Measurements from ENCODE around the gene TMEM129.
A peak's percentile ranks its signal among the peaks of the same experiment; 100 is the strongest.
"Not testable (repeated sequence)": the region's sequence is repeated elsewhere in the genome, so short reads cannot be mapped to it uniquely, and the experiment has no call there.

The TMEM129 gene

DNA sequence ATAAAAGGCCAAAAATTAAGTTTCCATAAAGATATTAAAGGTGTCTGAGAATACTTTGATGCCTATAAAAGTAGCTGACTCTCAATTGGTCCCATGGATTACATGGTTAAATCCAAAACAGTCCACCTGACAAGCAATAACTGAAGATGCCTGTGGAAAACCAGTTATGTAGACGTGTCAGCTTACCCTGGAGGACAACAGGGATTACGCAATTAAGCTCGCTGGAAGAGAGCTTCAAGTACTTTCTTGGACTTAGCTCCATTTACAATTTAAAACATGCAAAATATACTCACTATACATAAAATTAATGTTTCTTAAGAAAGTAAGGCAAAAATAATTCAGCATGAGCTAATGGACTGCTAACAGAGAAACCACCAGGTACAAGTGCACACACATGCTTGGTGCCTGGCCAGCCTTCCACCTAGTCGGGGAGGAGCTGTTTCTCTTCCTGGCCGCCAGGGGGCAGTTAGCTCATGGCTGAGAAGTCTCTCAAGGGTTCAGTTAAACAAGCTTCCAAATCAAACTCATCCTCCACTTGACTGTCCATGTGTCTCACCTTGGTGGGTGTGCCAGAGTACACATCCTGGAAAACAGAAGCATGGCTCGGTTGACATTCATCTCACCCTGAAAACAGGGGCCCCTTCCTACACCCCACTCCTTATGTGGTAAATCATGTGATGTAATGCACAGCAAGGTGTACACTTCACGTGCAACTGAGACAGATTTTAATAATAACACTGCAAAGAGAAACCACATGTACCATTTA lies 27.8 kb downstream of the TMEM129 start:
- DNase-seq (ENCODE audit: low read depth): peak; percentile 39

DNA sequence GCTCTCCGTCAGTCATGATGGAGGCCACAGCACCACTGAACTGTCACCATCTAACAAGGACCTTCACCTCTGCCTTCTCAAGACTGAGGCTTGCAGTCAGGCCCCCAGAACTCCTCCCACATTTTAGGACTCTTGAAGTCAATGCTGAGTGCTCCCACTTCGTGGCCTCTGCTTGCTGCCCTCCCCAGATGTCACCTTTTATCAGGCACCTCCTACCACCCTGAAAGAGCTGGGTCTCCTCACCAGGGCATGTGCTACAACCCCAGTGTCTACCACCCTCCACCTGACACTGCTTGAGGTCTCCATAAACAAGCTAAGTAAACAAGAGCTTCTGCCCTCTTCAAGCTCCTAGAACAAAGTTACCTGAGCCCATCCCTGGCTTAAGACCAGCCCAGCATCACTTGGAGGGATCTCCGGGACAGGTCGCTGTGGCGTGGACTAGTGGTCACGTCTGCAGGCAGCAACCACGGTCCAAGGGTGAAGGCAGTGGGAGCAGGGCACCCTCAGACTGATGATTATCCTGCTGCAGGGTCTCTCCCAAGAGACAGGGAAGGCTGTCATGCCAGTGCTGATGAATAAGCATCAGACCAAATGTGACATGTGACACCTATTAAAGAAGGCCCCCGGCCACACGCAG lies 29.3 kb downstream of the TMEM129 start:
- DNase-seq (ENCODE audit: low read depth): no peak

DNA sequence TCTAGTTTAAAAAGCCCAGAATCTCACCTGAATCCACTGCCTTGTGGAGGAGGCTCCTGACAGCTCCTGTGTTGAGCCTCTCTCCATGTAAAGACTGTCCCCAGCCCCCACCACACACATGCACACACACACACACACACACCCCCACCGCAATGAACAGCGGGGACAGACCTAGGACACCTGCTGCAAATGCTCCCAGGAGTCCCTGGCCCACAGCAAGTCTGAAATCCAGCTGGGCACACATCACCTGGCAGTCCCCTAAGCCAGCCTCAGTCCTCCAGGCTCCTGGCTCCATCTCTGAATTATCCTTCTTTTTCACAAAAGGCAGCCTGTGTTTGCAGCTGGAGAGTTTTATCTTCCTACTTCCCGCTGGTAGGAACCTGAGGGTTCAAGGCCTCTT lies 30.4 kb downstream of the TMEM129 start:
- DNase-seq (ENCODE audit: low read depth): no peak

DNA sequence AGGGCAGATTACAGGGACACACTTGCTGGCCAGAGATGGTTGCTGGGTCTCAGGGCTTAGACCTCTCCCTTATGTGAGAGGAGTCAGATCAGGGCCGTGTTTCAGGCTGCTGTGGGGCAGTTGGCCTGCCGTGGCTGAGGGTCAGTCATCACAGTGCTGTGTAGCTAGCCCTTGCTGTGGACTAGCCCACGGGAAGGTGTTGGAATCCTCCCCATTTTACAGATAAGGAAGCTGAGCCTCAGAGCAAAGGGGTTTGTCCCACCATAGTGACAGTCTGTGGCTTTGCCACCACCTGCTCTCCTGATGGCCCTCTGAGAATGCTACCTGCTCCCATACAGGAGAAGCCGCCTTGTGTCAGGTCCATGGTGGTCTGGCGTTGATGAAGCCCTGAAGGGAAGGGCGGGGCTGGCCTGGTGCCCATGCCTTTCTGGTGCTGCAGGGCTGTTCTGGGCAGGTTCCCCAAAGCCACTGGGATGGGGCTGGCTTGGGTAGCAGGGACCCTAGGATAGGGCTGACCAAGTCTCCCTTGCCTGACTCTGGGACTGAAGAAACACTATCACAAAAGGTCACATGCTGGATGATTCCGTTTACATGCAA lies 34.6 kb downstream of the TMEM129 start:
- no peak for DNase-seq (ENCODE audit: low read depth)

DNA sequence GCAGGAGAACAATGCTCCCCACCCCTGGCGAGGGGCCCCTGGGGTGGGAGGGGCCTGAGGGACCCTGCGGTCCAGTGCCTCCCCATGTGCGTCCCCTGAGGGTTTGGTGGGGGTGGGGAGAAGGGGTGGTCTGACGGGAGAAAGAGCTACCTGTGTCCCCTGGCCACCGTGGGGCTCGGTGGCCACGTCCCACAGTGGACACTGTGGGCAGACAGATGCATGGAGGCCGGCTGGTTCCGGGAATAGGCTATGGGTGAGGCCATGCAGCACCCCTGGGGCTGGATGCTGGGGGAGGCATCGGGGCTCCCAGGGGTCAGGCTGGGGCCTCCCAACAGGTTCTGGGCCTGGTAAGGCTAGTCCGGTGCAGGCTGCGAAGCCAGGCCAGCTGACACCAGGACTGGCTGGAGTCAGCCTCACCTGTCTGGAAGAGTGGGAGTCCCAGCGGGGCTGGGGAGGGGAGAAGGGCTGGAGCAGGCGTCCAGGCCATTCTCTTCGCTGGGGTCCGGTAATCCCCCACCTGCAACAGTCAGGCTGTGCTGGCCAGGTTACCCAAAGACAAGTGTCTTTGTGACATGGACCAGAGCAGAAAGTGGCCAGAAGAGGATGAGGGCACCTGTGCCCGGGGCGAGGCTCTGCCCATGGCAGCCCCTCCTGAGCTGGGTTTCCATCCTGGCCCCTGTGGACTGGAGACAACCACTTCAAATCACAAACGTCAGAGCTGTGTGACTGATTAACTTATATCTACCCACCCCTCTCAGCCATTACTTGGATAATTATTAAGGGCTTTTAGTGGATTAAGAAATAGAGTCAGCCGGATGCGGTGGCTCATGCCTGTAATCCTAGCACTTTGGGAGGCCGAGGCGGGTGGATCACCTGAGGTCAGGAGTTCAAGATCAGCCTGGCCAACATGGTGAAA lies 35.6 kb downstream of the TMEM129 start:
- no peak for DNase-seq (ENCODE audit: low read depth)

DNA sequence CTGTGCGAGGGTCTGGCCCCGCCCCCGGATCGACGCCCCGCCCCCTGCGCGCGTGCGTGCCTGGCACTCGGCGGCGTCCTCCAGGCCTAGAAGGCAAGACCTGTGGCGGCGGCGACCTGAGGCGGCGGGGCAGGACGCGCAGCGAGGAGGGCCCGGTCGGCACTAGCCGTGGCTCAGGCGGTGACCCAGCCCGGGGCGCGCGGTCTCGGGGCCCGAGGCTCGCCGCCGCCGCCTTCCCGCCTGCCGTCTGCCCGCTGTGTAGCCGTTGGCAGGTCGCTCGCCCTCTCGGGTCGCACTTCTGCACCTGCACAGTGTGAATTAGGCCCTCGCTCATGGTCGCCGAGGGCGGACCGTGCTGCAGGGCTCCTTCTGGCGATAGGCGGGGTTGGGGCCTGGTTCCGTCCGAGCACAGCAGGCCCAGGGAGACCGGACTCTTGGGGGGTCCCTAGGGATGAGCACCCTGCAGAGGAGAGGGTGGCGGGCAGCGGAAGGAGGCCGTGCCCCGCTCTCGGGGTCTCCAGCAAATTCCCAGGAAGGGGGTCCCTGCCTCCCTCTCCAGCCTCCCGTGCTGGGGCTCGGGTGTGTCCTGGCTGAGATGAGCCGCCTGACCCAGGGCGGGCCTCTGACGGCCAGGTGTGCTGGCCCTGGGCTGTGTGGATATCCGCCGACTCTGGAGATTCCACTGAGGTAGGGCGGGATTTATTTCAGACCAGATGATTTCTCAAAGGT lies 36.5 kb downstream of the TMEM129 start:
- DNase-seq (ENCODE audit: low read depth): peak; percentile 96

DNA sequence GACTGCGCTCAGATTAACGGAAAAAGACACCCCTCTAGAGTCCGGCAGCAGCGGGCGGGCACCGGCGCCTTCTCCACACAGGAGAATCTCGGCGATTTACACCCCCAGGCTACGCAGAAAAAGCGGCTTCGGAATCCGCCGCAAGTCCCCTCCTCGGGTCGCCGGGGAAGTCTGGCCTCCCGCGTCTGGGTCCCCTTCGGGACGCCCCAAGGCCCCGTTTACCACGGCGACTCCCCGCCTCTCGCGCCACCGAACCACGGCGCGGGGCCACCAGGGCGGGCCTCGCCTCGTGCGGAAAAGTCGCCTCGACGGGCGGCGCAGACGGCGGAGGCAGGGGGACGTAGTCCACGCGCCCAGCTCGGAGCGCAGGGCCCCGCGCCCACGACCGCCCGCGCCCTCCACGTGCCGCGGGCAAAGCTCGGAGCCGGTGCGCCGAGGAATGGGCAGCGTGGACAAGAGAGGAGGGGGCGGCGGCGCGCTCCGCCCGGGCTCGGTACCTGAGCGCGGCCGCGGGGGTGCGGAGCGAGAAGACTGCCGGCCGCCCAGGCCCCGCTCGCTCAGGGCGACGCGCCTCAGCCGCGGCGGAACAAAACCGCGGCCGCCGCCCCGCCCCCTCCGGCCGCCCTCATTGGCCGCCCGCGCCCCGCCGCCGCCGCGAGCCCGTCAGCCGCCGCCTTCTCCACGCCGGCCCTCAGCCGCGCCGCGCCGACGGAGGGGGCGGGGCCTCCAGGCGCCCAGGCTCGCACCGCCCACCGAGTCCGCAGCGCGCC lies 37.2 kb downstream of the TMEM129 start, which contains the start of gene FAM53A:
FAM53A (minus strand) TSS at position 578 of the 770 bp plus-strand sequence. CDS start 15,572 bp downstream, outside the sequence.
- DNase-seq (ENCODE audit: low read depth): no peak

DNA sequence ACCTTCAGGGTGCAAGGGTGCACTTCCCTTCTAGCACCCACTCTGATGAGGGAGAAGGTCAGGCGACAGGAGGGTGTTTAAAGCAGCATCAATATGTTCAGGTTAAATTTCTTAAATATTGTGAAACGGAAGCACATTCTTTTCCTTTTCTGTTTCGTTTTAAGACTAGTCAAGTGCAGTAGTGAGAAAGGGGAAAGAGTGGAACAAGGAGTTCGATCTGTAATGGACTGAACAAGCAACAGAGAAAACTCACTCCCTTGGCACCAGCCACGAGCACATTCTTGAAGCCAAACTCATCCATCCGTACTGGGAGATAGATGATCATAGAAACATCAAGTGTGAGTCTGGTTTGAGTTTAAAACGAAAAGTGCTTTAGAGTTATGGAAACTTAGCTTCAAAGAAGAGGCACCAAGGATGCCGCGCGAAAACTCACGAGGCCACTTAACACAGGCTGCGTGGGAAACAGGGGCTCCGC lies 37.8 kb downstream of the TMEM129 start:
- no peak for DNase-seq (ENCODE audit: low read depth)

DNA sequence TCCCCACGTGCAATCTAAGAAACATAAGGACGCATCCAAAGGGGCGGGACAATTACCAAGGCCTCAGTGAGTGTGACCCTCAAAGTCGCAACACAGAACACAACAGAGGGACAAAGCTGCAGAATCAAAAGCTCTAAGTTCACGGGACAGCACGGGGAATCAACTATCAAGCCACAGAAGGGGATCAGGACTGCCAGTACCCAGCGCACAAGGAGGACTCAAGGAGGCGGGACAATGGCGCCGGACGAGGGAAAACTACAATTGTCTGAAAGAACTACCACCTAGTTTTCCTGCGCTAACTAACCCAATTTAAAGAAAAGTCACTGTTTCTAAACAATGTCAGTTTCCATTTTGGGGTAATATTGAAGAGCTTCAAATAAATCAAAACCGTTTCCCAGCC lies 38.3 kb downstream of the TMEM129 start:
- DNase-seq (ENCODE audit: low read depth): no peak

DNA sequence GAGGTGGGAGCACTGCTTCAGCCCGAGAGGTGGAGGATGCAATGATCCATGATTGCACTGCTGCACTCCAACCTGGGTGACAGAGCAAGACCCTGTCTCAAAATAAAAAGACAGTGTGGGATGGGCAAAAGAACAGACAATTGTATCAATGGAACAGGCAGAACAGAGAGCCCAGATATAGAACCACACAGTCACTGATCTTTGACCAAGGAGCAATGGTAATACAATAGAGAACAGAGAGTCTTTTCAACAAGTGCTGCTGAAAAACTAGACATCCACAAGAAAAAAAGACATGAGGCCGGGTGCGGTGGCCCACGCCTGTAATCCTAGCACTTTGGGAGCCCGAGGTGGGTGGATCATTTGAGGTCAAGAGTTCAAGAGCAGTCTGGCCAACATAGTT lies 42.9 kb downstream of the TMEM129 start:
- no peak for DNase-seq (ENCODE audit: low read depth)

DNA sequence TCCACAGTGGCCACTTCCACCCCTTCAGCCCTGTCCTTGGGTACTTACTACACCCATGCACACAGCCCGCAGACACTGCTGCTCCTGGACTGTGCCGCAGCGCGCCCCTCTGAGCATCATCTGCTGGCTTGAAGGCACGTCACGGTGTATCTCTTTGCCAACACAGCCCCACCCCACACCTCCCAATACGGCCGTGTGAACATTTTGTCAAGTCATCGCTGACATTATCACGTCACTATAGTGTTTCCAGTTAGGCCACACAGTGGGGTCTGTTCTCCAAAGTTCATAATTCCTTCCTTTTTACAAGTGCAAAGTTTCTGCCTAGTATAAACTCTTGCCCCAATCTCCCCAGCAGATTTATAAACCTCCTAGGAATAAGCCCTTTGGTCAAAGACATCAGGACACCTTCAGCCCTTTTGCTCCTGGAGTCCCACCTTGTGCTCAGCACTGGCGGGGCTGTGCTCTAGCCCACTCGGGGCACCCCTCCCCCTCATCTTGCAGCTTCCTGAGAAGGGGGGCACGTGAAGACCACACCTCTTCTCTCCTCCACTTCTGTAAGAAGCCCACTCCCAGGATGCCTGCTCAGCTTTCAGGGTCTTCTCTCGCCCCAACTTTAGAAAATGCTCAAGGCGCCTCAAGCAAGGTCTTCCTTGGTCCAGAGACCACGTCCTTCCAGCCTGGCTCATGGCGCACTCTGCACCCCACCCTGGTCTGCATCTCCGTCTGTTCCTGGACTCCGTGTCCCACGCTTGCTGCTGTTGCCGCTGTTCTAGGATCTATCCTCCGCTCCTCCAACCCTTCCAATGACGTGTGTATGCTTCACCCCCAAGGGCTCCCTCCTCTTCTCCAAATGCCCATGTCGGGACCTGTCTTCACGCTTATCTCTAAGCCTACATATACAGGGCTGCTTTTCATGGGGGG lies 44.3 kb downstream of the TMEM129 start:
- no peak for DNase-seq (ENCODE audit: low read depth)

DNA sequence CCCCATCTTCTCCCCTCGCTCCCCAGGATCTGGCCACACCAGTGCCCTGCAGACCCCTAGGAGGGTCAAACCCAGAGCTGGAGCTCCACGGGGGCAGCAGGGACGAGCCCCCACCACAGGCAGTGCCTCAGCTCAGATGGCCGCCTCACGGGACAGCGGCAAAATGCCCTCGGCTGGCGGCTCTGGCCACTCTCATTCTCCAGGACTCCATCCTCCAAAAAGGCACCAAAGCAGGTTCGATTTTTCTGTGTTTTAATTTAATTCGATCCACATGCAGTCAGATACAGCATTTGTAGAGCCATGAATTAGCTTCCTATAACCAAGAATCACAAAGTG lies 45.4 kb downstream of the TMEM129 start:
- DNase-seq (ENCODE audit: low read depth): no peak

DNA sequence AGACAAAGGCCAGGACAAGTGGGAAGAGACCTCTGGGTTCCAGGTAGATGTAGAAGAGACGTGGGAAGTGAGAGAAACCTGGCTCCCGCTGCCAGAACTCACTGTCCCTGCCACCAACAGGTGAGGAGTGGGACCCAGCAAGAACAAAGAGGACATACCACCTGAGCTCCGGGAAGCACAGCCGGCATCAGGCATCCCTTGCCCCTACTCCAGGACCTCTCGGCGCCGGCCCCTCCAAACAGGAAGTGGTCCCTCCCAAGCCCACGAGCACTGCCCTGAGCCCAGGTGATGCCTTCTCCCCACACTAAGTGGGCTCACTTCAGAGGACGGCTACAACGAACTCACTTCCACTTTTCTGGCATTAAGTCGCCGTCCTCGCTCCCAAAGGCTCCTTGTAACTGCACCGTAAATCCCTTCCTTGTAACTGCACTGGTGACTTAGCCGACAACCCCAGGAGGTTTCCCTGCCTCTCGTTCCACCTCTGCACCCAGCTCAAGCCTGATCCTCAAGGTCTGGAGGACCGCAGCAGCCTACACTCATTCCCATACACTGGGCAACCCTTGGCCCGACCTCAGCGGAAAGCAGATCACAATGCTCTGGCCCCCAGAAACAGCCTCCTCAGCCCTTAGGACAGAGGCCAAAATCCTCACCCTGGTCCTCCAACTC lies 45.9 kb downstream of the TMEM129 start:
- no peak for DNase-seq (ENCODE audit: low read depth)

DNA sequence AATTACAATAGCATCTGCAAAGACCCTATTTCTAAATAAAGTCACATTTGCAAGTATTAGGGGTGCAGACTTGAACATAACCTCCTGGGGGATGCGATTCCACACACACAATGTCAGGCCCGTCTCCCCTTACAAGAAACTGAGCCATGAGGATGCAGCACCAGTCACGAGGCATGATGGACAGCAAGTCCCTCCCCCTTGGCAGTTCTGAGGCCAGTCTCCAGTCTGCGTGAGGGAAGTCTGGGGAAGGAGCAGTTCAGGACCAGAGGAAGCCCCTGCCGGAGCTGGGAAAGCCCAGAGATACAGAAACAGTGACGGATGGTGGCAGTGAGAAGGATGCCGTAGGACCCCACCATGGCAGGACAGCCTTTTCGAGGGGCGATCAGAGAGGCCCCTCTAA lies 46.4 kb downstream of the TMEM129 start:
- no peak for DNase-seq (ENCODE audit: low read depth)

DNA sequence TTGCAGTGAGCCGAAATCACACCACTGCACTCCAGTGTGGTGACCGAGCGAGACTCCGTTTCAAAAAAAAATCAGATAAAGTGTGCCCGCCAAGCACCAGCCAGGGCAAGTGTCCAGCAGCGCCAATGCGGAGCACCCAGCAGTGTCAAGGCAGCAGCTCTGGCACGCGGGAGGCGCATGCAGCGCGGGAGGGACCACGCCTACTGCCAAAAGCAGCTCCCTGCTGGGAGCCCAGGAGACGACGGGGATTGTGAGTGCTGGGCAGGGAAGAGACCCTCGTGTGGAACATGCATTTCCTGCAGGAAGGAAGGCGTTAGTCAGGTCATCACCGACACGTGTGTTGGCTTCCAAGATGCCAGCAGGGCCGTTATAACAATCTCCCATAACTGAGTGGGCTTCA lies 47.5 kb downstream of the TMEM129 start:
- no peak for DNase-seq (ENCODE audit: low read depth)

DNA sequence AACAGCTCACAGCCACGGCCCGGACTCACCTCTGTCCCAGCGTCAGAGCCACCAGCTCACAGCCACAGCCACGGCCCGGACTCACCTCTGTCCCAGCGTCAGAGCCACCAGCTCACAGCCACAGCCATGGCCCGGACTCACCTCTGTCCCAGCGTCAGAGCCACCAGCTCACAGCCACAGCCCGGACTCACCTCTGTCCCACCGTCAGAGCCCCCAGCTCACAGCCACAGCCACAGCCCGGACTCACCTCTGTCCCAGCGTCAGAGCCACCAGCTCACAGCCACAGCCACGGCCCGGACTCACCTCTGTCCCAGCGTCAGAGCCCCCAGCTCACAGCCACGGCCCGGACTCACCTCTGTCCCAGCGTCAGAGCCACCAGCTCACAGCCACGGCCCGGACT lies 50.1 kb downstream of the TMEM129 start:
- DNase-seq (ENCODE audit: low read depth): not testable (repeated sequence)

DNA sequence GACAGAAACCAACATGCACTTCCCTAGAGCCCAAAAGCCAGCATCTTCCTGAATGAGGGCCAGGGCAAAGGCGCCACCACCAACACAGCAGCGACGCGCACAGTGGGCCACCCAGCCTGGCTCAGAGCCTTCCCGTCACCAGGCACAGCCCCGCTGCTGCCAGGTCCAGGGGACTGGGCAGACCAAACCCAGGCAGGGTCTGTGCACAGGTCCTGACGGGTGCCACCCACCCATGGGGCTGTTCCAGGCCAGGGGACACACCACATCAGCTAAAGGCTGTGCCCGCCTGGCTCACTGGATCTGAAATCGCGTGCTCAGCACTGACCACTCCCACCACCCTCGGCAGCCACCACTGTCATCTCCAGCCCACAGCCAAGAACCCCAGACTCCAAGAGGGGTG lies 50.8 kb downstream of the TMEM129 start:
- no peak for DNase-seq (ENCODE audit: low read depth)

DNA sequence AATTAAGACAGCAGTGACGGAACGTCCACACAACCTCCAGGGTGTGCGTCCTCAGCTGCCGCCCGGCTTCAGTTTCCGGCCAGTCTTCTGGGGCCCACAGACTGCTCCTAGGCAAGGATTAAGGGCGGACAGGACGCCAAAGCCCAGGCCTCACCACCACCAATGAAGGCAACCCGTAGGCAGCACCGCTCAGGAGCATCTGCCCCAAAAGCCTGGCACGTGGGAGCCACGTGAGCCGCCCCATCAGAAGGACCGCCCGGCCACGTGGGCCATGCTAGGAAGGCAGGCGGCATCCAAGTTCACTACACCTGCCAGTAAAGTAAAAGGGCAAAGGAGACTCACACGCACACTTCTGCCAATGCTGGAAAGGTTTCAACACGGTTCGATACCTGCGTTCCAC lies 51.3 kb downstream of the TMEM129 start:
- no peak for DNase-seq (ENCODE audit: low read depth)

DNA sequence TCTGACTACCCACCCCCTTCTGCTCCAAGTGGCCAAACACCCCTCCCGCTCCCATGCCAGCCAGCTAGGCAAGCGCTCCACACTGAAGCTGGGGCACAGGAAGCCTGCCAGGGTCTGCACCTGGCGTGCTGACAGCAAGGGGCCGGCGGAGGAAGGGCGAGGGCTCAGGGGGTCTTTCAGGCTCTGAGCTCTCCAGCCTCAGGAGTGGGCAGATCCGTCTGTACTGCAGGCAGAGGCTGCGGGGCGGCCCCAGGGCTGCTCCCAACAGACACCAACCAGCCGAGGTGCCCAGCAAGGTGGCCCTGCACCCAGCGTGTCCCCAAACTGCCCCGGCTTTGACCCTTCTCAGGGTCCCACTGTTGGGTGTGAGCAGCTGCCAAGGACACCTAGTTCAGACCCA lies 51.9 kb downstream of the TMEM129 start:
- no peak for DNase-seq (ENCODE audit: low read depth)
